ENCODE data around the gene KRTAP19-3.

DNA sequence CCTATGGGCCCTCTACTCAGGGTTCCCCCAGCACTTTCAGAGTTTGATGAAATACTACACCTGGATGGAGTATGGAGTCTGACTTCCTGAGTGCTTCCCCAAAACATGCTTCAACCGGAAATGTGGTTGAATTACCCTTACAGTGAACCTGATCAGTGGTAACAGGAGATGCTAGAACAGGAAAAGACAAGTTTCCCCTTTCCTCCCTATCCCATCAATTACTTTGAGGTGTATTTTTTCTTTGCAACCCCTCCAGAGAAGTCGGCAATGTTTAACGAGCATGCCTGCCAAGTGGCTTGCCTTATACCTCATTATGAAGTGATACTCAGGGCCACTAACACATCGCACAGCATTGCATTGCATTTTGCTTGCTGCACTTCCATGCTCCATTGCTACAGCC, 44.8 kb downstream of the KRTAP19-3 start:
- TF ChIP-seq CTCF (conservative IDR thresholded peaks at IDR 0.05): no peak
- TF ChIP-seq ZFX (IDR thresholded peaks at IDR 0.05): no peak
